ENCODE measurements around the gene PAPLN. TPM values are rescaled to one million over a fixed set of nuclear protein-coding genes. Genes with fewer than 3 reads are reported as not detected.
A peak's percentile ranks its signal among the peaks of the same experiment; 100 is the strongest.

The PAPLN gene
- polyA plus RNA-seq, 4 donors: 17.0 to 32.8 (median 26.1) TPM

DNA sequence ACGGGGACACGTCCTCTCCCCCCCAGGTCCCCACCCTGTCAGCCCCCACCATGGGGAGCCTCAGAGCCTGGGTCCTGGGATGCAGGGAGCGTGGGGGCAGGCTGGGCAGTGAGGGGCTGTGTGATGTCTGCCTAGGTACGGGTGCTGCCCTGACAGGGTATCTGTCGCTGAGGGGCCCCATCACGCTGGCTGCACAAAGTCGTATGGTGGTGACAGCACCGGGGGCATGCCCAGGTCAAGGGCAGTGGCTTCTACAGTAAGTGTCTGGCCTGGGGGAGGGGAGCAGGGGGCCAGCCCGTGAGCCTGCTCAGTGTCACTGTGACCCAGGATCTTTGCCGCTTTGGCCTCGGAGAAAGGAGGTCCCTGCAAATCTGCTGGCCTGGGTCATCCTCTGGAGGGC is 23.3 kb downstream of the PAPLN start:
- no peak for DNase-seq (ENCODE audit: low read depth in 4 of 4, low spot score in 3 of 4)

DNA sequence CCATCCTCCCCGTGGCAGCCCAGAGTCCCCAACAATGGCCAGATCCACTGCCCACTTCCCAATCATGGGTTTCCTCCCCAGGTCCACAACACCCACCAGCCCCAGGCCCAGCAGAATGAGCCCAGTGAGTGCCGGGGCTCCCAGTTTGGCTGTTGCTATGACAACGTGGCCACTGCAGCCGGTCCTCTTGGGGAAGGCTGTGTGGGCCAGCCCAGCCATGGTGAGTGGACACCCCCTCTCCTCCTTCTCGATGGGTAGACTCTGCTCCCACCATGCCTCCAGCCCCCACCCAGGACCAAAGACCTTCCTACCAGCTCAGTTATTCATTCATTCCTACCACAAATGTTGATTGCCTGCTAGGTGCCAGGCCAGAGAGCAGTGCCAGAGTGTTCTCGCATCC is 23.8 kb downstream of the PAPLN start:
- no peak for DNase-seq (ENCODE audit: low read depth in 4 of 4, low spot score in 3 of 4)

DNA sequence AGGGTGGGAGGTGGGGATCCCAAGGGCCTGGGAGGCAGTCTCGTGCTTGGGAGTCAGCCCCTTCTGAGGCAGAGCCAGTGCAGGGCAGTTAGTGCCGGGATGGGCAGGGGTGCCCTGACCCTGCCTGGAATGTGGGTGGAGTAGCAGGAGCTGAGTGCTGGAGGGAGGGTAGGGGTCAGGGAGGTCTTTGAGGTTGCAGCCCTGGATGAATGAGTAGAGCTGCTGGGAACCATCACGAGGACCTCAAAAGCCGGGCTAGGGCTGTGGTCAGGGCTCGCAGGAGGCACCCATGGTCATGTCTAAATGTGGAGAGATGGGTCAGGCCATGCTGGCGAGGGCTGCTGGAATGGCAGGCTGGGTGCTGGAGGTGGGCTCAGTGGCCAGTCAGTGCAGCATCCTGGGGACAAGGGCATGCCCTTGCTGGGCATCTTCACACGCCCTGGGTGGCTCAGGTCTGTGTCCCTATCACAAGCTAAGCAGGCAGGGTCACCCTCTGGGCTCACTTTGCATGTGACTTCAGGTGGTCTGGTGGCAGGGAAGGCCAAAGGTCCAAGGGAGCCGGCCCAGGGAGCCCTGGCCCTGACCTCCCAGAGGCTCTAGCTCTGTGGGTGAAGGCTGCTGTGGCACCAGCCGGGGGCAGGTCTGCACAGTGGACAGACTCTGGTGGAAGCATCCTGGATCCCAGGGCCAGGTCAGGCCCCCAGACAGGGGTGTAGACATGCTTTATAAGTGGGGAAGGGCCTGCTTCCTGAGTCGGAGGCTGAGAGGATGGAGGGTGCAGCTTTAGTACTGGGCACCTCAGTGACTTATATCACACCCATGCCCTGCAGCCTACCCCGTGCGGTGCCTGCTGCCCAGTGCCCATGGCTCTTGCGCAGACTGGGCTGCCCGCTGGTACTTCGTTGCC is 24.5 kb downstream of the PAPLN start:
- no peak for DNase-seq (ENCODE audit: low read depth in 4 of 4, low spot score in 3 of 4)

DNA sequence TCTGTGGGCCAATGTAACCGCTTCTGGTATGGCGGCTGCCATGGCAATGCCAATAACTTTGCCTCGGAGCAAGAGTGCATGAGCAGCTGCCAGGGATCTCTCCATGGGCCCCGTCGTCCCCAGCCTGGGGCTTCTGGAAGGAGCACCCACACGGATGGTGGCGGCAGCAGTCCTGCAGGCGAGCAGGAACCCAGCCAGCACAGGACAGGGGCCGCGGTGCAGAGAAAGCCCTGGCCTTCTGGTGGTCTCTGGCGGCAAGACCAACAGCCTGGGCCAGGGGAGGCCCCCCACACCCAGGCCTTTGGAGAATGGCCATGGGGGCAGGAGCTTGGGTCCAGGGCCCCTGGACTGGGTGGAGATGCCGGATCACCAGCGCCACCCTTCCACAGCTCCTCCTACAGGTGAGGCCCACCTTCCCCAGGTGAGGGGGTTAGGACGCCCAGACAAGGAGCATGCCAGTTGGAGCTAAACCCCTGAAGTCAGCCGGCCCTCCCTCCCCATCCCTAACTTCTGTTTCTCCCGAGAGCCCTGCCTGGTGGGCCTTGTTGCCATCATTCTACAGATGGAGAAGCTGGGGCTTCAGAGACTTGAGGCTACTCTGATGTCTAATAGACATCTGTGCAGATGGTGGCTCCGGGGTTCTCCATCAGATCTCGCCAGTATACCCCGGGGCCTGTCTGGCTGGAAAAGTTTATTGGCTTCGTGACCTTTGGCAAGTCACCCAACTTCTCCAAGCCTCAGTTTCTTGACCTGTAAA is 25.3 kb downstream of the PAPLN start:
- no peak for DNase-seq (ENCODE audit: low read depth in 4 of 4, low spot score in 3 of 4)

DNA sequence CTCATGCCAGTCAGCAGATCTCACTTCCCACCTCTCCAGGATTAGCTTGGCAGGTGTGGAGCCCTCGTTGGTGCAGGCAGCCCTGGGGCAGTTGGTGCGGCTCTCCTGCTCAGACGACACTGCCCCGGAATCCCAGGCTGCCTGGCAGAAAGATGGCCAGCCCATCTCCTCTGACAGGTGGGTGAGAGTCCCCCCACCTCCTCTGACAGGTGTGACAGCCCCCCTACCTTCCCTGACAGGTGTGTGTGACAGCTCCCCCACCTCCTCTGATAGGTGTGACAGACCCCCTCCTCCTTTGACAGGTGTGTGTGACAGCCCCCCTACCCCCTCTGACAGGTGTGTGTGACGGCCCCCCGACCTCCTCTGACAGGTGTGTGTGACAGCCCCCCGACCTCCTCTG is 26.3 kb downstream of the PAPLN start:
- DNase-seq (ENCODE audit: low read depth in 4 of 4, low spot score in 3 of 4): no peak

DNA sequence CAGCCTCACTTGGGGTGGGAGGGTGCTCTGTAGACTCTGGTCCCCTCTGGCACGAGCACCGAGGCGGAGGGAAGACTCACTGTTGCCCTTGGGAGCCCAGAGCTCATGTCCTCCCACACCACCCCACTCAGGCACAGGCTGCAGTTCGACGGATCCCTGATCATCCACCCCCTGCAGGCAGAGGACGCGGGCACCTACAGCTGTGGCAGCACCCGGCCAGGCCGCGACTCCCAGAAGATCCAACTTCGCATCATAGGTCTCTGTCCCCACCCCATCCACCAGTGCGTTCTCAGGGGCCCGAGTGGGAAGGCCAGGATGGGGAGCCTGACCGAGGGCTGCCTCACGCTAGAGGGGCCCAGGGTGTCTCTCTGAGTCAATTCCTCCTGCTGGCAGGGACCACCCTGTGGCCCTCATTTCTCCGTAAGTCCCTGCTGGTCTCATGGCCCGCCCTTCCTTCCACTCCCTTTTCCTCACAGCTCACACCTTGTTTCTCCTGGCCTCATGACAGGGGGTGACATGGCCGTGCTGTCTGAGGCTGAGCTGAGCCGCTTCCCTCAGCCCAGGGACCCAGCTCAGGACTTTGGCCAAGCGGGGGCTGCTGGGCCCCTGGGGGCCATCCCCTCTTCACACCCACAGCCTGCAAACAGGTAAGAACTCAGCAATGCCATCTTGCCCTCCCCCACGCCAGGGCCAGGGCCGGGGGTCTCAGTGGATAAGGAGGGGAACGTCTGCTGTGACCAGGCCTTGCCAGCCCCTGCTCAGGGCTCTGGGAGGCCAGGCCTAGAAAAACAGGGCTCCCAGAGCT is 27.0 kb downstream of the PAPLN start:
- DNase-seq (ENCODE audit: low read depth in 4 of 4, low spot score in 3 of 4): no peak

DNA sequence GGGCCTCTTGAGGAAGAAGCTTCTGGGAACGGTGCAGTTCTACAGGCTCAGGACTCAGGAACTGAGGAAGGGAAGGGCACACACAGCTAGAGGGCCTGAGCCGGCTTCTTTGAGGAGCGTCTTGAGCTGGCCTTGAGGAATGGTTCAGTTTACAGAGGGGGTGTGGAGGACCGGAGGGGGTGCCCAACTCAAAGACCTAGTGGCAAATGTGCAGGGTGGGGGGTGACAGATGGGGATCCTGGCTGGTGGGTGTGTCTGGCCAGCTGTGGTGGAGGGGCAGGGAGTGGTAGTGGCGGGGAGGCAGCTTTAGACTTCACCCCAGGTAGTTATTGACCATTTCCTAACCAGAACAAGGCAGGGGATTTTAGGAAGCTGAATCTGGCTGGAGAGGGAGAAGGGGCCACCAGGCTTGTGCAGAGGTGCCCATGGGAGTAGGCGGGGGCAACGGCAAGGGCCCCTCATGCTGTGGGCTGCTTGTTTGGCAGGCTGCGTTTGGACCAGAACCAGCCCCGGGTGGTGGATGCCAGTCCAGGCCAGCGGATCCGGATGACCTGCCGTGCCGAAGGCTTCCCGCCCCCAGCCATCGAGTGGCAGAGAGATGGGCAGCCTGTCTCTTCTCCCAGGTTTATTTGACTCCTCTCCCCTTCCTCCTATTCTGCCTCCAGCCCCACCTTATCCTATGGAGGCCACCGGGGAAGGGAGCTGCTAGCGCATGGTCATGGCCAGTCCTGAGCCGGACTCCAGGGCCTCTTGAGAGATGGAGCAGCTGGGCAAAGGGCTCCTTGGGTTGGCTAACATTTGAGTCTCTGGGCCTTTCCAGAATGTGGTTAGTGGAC is 27.8 kb downstream of the PAPLN start:
- no peak for DNase-seq (ENCODE audit: low read depth in 4 of 4, low spot score in 3 of 4)

DNA sequence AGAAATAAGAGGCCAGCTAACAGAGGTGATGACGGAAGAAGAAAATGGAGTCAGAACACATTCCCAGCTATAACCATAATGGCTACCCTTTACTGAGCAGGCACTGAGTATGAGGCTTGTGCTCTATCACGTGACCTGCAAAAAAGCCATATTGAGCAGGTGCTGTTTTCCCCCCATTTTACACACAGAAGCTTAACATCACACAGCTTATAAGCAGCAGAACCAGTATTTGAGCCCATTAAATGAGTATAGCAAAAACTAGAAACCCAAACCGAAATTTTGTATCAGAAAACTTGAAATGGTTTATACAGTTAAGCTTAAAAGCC is 28.4 kb downstream of the PAPLN start:
- DNase-seq (ENCODE audit: low read depth in 4 of 4, low spot score in 3 of 4): no peak

DNA sequence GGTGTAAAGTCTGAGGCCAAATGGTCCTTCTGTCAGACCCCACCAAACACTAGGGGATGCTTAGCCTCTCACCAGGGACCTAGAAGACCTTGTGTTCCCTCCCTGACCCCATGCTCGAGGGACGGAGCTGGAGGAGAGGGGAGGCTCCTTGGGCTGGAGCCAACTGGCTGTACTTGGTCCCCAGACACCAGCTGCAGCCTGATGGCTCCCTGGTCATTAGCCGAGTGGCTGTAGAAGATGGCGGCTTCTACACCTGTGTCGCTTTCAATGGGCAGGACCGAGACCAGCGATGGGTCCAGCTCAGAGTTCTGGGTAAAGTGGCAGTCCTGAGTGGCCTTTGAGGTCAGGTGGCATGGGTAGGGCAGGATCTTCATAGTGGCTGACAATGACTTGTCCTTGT is 29.0 kb downstream of the PAPLN start:
- DNase-seq (ENCODE audit: low read depth in 4 of 4, low spot score in 3 of 4): no peak

DNA sequence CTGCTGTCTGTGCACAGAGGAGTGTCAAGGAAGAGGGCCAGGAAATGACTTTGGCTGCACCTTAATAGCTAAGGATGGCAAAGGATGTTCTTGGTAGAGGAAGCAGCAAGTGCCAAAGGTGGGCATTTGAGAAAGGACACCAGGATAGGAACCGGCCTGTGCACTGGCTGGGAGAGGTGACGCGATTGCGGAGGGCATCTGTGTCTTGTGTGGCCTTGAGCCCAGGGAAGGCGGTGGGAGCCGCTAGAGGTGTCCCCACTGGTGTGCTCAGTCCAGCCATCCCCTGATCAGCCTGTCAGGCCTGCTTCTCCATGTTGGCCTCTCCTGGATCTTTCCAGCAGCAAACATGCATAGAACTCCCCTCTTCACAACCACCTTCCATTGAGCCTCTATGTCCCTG is 30.2 kb downstream of the PAPLN start:
- DNase-seq (ENCODE audit: low read depth in 4 of 4, low spot score in 3 of 4): no peak

DNA sequence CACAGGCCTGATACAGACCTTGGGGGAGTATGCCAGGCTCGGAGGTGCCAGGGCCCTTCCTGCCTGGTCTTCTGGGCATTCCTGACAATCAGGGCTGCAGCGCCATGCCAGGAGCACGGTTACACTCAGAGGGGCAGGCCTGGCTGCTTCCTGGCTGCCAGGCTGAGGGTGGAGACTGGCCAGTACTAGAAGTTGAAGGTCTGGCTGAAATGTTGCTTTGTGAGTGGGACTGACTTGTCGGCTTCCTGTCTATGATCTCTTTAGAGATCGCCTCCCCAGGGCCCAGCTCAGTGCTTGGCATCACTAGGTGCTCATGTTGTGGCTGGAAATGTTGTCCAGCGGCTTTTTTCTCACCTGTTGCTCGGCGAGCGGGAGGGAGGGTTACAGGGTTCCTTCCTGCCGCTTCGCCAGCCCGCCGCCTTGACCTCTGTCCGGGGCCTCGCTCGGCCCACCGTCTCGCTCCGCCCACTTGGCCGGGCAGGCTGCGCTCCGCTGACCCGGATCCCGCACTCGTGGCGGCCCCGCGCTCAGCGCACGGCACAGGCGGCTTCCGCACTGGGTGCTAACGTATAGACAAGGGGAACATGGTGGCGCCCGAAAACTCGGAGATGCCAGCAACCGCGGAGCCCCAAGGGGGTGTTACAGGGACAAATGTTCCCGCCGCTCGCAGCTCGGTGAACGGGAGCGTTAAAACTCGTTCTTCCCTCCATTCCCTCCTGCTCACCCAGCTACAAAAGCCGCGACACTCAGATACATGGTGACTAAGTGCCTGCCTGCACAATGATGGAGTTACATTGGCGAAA is 32.6 kb downstream of the PAPLN start:
- DNase-seq (ENCODE audit: low read depth in 4 of 4, low spot score in 3 of 4): peak in 2 of 4 donors; percentile 8 to 28

DNA sequence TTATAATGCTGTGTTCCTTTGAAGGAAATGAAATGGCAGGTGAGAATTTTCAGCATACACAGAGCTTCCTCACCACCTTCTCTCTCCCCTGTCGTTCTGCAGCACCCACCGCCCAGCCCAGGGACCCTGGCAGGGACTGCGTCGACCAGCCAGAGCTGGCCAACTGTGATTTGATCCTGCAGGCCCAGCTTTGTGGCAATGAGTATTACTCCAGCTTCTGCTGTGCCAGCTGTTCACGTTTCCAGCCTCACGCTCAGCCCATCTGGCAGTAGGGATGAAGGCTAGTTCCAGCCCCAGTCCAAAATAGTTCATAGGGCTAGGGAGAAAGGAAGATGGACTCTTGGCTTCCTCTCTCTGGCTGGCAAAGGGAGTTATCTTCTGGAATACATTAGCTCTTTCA is 35.1 kb downstream of the PAPLN start:
- no peak for DNase-seq (ENCODE audit: low read depth in 4 of 4, low spot score in 3 of 4)

DNA sequence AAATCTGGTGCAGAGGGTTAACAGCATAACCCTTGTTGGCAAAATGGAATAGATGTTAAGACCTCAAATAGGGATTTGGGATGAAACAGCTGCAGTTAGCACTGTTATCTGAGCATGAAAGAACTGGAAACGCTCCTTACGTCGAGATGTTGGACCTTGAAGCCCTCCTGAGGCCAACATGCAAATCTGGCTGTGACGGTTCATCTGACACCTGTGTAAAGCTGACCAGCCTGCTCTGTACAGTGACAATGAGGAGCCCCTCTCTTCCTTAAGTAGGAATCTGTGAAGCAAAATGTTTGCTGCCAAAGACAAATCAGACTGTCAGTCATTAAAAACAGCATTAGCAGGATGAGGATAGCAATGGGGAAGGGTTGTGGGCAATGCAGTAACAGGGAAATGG is 36.5 kb downstream of the PAPLN start:
- DNase-seq (ENCODE audit: low read depth in 4 of 4, low spot score in 3 of 4): no peak

DNA sequence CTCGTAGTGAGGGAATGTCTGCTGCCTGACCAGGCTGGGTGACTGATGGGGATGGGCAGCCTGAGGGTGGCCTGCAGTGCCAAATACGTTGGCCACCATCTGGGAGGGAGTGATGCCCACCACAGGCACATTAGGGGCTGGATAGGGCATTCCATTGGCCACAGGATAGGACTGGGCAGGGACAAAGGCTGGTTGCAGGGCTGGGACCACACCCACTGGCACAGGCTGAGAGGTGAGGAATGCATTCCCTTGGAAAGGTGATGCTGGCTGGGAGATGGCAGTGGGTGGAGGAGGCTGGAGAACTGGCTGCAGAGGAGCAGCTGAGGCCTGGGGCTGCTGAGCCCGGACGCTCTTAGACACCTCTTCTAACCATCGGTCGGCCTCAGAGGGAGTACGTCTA is 39.5 kb downstream of the PAPLN start:
- DNase-seq (ENCODE audit: low read depth in 4 of 4, low spot score in 3 of 4): no peak

DNA sequence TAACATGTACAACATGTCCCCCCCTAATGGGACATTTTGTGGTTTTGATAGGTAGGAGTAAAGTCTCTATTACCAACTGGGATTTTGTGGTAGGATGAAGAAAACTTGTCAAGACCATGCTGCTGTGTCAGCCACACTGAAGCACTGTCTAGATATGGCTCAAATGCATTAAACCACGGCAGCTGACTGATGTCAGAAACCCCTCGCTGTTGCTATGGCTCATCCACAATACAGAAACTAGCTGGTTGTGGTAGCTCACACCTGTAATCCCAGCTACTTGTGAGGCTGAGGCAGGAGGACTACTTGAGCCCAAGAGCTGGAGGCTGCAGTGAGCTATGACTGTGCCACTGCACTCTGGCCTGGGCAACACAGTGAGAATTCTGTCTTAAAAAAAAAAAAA is 40.1 kb downstream of the PAPLN start:
- no peak for DNase-seq (ENCODE audit: low read depth in 4 of 4, low spot score in 3 of 4)

DNA sequence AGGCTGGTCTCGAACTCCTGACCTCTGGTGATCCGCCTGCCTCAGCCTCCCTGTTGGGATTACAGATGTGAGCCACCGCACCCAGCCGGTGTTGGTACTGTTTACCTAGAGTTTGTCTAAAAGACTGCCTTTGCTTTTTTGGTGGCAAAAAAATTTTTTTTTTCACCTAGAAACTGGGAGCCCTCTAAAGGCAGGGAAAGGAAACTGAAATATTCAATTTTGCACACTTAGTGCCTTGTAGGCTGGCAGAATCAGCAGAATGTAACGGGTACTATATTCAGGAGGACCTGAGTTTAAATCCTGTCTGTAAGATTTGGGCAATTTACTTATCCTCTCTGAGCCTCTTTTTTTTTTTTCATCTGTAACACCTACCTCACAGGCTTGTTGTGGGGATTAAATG is 43.6 kb downstream of the PAPLN start:
- DNase-seq (ENCODE audit: low read depth in 4 of 4, low spot score in 3 of 4): no peak

DNA sequence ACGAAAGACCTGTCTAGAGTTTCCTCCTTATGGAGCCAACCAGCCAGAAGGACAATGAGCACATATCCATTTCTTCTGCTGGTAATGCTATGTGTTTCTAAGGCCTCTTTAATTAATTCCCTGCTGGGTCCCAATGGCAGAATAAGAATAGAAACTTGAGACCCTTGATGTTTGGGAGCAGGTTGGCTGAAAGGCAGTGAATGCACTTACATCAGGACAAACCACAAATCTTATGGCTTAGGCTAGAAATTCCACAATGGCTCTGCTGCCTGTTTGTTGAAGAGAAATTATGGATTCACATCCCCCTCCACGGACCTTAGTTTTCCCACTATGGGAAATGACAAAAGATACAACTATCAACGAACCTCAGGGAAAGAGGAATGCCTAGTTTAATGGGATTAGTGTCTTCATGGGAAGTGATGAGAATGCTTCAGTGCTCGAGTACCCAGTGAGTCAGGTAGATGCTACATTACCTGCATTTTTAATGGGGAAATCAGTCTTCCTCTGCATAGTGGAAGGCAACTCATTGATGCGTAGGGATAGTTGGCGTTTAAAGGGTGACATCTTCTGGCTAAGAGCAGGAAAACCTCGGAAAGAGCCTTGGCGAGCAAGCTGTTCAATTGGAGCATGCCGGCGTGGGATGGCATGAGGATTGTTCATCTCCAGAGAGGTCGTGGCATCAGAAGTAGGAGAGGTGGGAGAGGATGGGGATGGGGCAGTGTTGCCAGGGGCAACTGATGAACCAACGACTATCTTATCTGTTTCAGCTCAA is 46.5 kb downstream of the PAPLN start:
- peak in 1 of 4 donors; percentile 10 for DNase-seq (ENCODE audit: low read depth in 4 of 4, low spot score in 3 of 4)

DNA sequence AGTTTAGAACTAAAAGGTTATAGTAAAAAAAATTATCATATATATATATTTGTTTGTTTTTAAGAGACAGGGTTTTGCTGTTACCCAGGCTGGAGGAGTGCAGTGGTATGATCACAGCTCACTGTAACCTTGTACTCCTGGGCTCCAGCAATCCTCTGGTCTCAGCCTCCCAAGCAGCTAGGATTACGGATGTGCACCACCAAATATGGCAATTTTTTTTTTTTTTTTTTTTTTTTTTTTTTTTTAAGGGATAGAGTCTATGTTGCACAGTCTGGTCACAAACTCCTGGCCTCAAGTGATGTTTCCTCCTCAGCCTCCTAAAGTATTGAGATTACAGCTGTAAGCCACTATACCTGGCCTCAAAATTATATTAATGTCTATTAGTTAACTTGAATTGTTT is 48.7 kb downstream of the PAPLN start:
- DNase-seq (ENCODE audit: low read depth in 4 of 4, low spot score in 3 of 4): no peak

DNA sequence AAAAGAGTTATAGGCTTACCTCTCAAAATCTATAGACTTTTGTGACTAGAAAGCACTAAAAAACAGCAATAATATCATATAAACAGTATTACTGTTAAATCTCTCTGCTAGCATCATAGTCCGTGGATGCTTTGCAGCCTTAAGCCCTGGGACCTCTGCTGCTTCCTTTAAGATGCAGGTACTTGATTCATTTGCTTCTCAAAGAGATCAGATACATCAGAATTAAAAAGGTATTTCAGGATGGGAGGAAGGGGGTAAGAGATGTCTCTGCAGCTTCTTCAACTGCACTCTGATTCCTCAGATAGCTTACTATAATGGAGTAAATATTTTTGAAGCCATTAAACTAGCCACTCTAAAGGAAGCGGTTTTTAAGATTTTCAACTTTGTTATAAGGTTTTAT is 49.3 kb downstream of the PAPLN start:
- DNase-seq (ENCODE audit: low read depth in 4 of 4, low spot score in 3 of 4): no peak

Data from left renal pelvis (tissue), 4 donors.